ENCODE measurements around the gene SIK3. TPM values are rescaled to one million over a fixed set of nuclear protein-coding genes. Genes with fewer than 3 reads are reported as not detected.
"Not testable (repeated sequence)": the region's sequence is repeated elsewhere in the genome, so short reads cannot be mapped to it uniquely, and the experiment has no call there.

Gene SIK3
- total RNA-seq, 1 donor from 2014 or later: 12.3 TPM

- not testable (repeated sequence) for DNase-seq (ENCODE audit: low spot score)
These were observed 51.6 kb downstream of the SIK3 start for GRCh38 chr11:117046627-117047026.

- DNase-seq (ENCODE audit: low spot score): no peak
These were observed 52.3 kb downstream of the SIK3 start for GRCh38 chr11:117045956-117046355.

GRCh38 chr11:117045196-117045595, 53.0 kb downstream of the SIK3 start:
- peak; percentile 90 for DNase-seq (ENCODE audit: low spot score)

- no peak for DNase-seq (ENCODE audit: low spot score)
These were observed 53.8 kb downstream of the SIK3 start for GRCh38 chr11:117044287-117045035.

- DNase-seq (ENCODE audit: low spot score): no peak
These were observed 55.5 kb downstream of the SIK3 start for GRCh38 chr11:117042689-117043088.

GRCh38 chr11:117039900-117040299, 58.3 kb downstream of the SIK3 start:
- no peak for DNase-seq (ENCODE audit: low spot score)

GRCh38 chr11:117039270-117039669, 59.0 kb downstream of the SIK3 start:
- DNase-seq (ENCODE audit: low spot score): no peak

- no peak for DNase-seq (ENCODE audit: low spot score)
These were observed 60.3 kb downstream of the SIK3 start for GRCh38 chr11:117037975-117038350.

- DNase-seq (ENCODE audit: low spot score): no peak
These were observed 60.8 kb downstream of the SIK3 start for GRCh38 chr11:117037279-117037974.

GRCh38 chr11:117034901-117035300, 63.3 kb downstream of the SIK3 start:
- no peak for DNase-seq (ENCODE audit: low spot score)

GRCh38 chr11:117026593-117027330, 71.5 kb downstream of the SIK3 start:
- no peak for DNase-seq (ENCODE audit: low spot score)

GRCh38 chr11:117023707-117024106, 74.5 kb downstream of the SIK3 start:
- not testable (repeated sequence) for DNase-seq (ENCODE audit: low spot score)

GRCh38 chr11:117023178-117023577, 75.0 kb downstream of the SIK3 start:
- no peak for DNase-seq (ENCODE audit: low spot score)

GRCh38 chr11:117022526-117022925, 75.7 kb downstream of the SIK3 start:
- no peak for DNase-seq (ENCODE audit: low spot score)

GRCh38 chr11:117020869-117021564, 77.2 kb downstream of the SIK3 start:
- DNase-seq (ENCODE audit: low spot score): no peak

GRCh38 chr11:117020287-117020686, 77.9 kb downstream of the SIK3 start:
- DNase-seq (ENCODE audit: low spot score): no peak

- no peak for DNase-seq (ENCODE audit: low spot score)
These were observed 78.4 kb downstream of the SIK3 start for GRCh38 chr11:117019871-117020270.

GRCh38 chr11:117017456-117017855, 80.8 kb downstream of the SIK3 start:
- DNase-seq (ENCODE audit: low spot score): no peak

GRCh38 chr11:117016747-117017146, 81.5 kb downstream of the SIK3 start:
- no peak for DNase-seq (ENCODE audit: low spot score)

- no peak for DNase-seq (ENCODE audit: low spot score)
These were observed 82.0 kb downstream of the SIK3 start for GRCh38 chr11:117016246-117016645.

- peak; percentile 63 for DNase-seq (ENCODE audit: low spot score)
These were observed 86.7 kb downstream of the SIK3 start for GRCh38 chr11:117011541-117011898.

Data from umbilical cord (tissue), 2 donors.